ENCODE results near the gene CEACAM6. TPM values are rescaled to one million over a fixed set of nuclear protein-coding genes. Genes with fewer than 3 reads are reported as not detected.

CEACAM6 gene
- total RNA-seq, 4 donors from 2014 or later = not detected

DNA sequence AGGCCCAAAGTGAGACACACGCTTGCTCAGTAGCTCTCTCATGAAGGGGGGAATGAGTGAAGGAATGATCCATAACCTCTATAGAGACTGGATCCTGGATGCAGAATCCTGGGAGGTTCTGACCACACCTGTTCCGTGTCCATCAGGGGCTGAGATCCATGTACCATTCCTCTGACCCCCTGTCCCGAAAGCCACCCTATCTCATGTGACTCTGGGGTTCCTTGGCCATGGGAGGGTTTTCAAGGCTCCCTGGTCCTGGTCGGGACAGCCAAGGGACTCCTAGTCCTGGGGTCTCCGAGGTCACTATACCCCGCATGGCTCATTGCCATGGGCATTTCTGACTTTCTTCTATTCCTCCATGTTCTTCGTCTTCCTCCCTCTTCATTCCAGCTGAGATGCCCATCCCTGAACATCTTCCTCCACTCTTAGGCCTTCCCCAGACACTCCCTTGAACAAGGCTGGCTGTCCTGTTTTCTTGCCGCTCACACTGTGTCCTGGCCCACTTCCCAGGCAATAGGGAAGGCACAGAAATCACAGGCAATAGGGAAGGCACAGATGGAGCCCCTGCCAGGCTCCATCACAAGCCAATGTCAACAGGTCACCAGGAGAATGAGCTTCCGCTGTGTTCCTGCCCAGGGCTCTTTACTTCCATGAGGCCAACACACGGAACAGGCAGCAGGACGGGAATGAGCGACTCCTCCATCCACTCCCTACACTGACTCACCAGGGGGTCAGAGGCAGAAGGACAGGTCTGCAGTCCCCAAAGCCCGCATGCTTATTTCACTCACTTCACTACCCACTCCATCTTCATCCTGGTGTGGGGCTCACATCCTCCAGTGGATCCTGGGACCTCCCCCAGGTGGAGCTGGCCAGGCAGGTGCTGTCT is 43.7 kb upstream of the CEACAM6 start:
- TF ChIP-seq, protein P1, sequence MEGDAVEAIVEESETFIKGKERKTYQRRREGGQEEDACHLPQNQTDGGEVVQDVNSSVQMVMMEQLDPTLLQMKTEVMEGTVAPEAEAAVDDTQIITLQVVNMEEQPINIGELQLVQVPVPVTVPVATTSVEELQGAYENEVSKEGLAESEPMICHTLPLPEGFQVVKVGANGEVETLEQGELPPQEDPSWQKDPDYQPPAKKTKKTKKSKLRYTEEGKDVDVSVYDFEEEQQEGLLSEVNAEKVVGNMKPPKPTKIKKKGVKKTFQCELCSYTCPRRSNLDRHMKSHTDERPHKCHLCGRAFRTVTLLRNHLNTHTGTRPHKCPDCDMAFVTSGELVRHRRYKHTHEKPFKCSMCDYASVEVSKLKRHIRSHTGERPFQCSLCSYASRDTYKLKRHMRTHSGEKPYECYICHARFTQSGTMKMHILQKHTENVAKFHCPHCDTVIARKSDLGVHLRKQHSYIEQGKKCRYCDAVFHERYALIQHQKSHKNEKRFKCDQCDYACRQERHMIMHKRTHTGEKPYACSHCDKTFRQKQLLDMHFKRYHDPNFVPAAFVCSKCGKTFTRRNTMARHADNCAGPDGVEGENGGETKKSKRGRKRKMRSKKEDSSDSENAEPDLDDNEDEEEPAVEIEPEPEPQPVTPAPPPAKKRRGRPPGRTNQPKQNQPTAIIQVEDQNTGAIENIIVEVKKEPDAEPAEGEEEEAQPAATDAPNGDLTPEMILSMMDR (IDR thresholded peaks at IDR 0.05; ENCODE audit: low read depth) = no peak

DNA sequence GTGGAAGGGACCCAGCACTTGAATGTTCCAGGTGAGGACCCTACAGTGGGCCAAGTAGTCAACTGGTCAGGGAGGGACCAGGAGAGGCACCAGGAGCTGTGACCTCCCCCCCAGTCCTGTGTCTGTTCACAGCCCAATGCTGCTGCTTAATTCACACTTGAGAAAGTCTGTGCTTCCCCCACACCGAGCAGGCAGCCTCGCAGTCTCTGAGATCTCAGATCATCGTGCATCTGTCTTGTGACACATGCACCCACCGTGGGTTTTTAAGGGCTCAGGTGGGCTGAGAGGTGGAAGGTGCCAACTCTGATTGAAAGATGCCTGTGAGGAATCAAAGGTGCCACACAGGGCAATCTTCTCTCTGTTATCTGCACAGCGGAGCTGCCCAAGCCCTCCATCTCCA is 40.7 kb upstream of the CEACAM6 start:
- TF ChIP-seq, protein P1 (IDR thresholded peaks at IDR 0.05; ENCODE audit: low read depth) = no peak

DNA sequence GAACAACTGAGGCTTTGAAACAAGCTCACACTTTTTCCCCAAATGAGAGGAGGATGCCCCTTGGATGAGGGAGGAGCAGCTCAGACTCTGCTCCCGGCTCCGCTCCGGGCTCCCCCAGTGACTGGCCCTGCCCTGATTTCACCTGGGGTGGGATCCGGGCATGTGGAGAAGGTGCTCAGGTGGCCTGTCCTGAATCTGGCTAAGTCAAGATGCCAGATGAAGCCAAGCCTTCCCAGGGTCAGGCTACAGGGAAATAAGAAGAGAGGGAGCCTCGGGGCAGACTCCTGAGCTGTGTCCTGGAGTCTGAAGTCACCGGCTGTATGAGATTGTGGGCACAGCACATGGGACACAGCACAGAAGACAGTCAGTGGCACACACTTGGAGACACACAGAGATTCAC is 36.6 kb upstream of the CEACAM6 start:
- TF ChIP-seq, protein P1 (IDR thresholded peaks at IDR 0.05; ENCODE audit: low read depth) = no peak

DNA sequence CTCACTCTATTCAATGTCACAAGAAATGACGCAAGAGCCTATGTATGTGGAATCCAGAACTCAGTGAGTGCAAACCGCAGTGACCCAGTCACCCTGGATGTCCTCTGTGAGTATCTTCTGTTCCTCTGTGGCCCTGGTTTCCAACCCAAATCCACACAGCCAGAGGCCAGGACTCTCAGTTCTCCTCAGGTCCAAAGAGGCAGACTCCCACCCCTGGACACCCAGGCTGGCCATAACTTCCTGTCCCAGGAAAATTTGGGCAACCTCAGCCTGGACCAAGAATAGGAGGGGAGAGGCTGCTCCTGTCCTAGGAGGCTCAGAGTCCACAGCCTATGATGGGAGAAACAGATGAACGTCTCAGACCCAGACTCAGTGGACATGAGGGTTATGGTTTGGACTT is 35.2 kb upstream of the CEACAM6 start:
- TF ChIP-seq, protein P1 (IDR thresholded peaks at IDR 0.05; ENCODE audit: low read depth) = no peak

DNA sequence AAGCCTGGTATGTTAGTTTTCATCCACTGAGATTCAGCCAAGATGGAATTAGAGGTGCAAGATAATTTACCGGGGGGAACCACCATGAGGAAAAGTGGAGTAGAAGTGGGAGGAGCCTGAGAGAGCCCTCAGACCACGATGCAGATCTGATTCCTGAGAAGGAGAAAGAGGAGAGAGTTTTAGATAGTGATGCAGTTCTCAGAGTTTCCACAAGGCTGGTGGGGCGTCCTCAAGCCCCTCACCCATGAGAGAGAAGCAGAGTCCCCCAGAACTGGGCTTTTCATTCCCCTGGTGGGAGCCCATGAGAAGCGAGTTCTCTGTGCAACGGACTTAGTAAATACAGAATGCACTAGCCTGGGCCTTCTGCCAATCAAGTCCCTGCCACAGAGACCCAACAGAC is 28.8 kb upstream of the CEACAM6 start:
- TF ChIP-seq, protein P1 (IDR thresholded peaks at IDR 0.05; ENCODE audit: low read depth) = no peak

DNA sequence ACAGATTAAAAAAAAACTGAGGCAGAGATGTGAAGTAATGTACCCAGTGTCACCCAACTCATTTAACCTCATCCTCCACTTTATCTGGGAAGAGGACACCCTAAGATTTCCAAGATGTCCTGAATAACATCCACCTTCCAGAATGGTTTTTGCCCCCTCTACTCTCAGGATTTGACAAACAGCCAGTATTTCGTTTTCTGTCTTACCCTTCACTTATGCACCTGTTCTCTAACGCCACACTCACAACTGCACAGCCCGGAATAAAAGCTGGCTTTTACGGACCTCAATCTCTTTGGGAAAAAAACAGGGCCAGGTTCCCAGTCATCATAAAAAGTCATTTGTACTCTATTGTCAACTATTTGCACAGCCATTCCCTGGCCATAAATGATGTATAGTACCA is 21.2 kb upstream of the CEACAM6 start:
- TF ChIP-seq, protein P1 (IDR thresholded peaks at IDR 0.05; ENCODE audit: low read depth) = no peak

DNA sequence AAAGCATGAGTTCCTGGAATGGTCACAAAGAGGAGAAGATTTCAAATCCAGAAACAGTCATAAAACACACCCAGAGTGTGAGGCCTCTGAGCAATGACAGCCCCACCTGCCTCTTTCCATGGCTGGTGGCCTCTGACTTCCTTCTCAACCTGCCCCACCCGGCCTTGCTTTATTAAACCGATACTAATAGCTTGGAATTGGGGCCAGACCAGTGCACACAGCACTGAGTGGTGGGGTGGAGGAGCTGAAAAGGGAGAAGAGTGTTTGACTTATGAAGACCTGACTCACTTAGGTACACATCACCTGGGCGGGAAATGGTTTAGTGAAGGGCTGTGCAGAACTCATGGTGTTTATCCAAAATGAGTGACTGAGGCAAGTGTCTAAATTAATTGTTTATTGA is 20.7 kb upstream of the CEACAM6 start:
- TF ChIP-seq, protein P1 (IDR thresholded peaks at IDR 0.05; ENCODE audit: low read depth) = no peak
